Astrocyte of the cerebellum (primary cell): ENCODE data around the gene CCDC167.

ENCODE experiments used
- DNase-seq: peaks from one replicate; pipeline ENCODE4 v3.0.0-alpha.2; 2011; ENCODE audit warnings: low read depth
- H3K4me3 ChIP-seq: 2 replicates; pipeline ENCODE4 v1.5.1; 2011; ENCODE audit warnings: mild to moderate bottlenecking, low read depth, low read length, moderate library complexity
- CTCF ChIP-seq: IDR thresholded peaks from 2 replicates; pipeline ENCODE4 v1.5.1; 2012; ENCODE audit warnings: low read length, low read depth, moderate library complexity, mild to moderate bottlenecking; ENCODE audit errors: missing control alignments
- in situ Hi-C: cut with HindIII; loops from 2 replicates; pipeline ENCODE4 v1.10.0; 2017; ENCODE audit warnings: low sequenced_read_pairs

The CCDC167 gene

GRCh38 chr6:37543361-37543760 is 43.7 kb upstream of the CCDC167 start:
- no peak for TF ChIP-seq CTCF
- in situ Hi-C loops = no loop called here
- H3K4me3 ChIP-seq = no peak overlapping the region
- no peak for DNase-seq

DNA sequence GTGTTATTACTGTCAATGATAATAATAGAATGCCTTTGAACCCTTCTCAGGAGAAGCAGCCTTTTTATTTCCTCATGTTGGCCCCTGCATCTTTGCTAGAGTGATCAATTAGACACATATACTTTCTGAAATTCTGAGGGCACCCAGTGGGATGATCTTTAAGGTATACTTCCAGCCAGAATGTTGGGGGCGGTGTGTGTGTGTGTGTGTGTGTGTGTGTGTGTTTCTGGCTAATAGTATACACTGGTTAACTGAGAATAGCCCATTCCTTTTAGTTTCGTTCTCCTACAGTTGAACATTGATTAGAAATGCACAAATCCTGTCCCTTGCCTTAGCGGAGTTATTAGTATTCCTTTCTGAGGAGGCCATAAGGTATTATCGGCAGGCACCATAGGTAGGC is 41.7 kb upstream of the CCDC167 start:
- no peak for TF ChIP-seq CTCF
- no peak for DNase-seq
- in situ Hi-C loops = no loop called here
- no peak overlapping the region for H3K4me3 ChIP-seq

DNA sequence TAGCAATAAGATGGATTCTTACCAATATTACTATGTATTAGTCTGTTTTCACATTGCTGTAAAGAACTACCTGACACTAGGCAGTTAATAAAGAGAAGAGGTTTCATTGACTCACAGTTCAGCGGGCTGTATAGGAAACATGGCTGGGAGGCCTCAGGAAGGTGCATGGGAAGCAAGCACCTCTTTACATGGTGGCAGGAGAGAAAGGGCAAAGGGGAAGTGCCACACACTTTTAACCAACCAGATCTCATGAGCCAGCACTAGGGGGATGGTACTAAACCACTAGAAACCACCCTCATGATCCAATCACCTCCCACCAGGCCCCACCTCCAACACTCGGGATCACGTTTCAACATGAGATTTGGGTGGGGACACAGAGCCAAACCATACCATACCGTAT is 40.7 kb upstream of the CCDC167 start:
- in situ Hi-C loops = no loop called here
- no peak for TF ChIP-seq CTCF

DNA sequence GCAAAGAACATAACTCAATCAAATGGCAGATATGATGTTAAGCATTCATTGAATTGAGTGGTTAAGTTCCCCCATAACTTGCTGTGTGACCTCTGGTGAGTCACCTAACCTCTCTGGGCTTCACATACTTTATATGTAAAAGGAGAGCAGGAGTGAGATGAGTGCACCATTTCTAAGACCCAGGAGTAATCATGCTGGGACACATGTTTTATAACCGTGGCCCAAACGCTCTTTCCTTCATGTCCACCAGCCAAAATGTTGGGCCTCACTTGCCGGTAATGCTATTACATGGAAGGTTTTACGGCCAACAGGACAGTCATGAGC is 40.3 kb upstream of the CCDC167 start:
- in situ Hi-C loops = no loop called here

More for the DNA sequence above, 40.7 kb upstream of the CCDC167 start:
- DNase-seq = no peak
- no peak overlapping the region for H3K4me3 ChIP-seq

GRCh38 chr6:37539171-37540028 is 39.7 kb upstream of the CCDC167 start:
- TF ChIP-seq CTCF = no peak
- no peak for DNase-seq
- in situ Hi-C loops = no loop called here
- no peak overlapping the region for H3K4me3 ChIP-seq

More for the DNA sequence above, 40.3 kb upstream of the CCDC167 start:
- TF ChIP-seq CTCF = no peak
- no peak overlapping the region for H3K4me3 ChIP-seq
- DNase-seq = no peak

- TF ChIP-seq CTCF = peak; percentile 27
- H3K4me3 ChIP-seq = no peak overlapping the region
- no peak for DNase-seq
- in situ Hi-C loops = no loop called here
Observed at GRCh38 chr6:37538107-37538506, 38.4 kb upstream of the CCDC167 start.
